GM19438 (cell line): Measurements from ENCODE around the gene BLCAP.

Source experiments
- ATAC-seq: cut with Tn5 transposase; IDR thresholded peaks from one replicate; pipeline ENCODE4 v1.9.1; 2021; ENCODE audit warnings: low read depth; ENCODE audit not compliant: unreplicated experiment

BLCAP gene

GRCh38 chr20:37530696-37531095 is 3.0 kb upstream of the BLCAP start:
- no peak for ATAC-seq

- no peak for ATAC-seq
These were observed 2.4 kb upstream of the BLCAP start for GRCh38 chr20:37529968-37530600.

DNA sequence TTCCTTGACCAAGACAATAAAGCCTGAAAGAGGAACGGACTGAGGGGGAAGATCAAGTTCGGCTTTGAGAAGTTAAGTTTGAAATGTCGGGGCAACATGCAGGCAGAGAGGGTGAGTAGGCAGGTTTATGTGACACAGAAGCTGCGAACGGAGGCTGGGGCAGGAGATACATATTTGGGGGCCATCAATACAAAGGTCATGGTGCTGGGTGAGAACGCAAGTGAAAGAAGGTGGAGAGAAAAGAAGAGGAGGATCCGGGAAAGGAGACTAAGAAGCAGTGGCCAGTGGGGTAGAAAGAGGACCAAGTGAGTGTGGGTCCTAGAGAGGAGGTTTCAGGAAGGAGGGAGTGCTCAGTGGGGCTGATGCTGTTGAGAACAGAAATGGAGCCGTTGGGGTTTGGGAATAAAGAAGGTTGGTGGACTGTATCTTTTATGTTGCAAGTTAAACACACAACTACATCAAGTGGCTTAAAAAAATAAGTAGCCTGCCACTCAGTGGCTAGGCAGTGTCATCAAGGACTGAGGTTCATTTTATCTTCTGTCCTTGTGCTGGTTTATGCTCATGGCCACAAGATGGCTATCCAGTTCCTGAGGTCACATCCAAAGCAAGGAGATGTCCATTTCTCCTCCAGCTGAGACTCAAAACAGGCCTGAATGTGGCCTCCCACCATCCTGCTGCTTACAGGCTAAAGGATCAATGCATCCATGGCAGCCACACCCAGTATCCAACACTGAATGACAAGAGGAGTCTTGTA is 1.7 kb upstream of the BLCAP start:
- ATAC-seq = no peak

DNA sequence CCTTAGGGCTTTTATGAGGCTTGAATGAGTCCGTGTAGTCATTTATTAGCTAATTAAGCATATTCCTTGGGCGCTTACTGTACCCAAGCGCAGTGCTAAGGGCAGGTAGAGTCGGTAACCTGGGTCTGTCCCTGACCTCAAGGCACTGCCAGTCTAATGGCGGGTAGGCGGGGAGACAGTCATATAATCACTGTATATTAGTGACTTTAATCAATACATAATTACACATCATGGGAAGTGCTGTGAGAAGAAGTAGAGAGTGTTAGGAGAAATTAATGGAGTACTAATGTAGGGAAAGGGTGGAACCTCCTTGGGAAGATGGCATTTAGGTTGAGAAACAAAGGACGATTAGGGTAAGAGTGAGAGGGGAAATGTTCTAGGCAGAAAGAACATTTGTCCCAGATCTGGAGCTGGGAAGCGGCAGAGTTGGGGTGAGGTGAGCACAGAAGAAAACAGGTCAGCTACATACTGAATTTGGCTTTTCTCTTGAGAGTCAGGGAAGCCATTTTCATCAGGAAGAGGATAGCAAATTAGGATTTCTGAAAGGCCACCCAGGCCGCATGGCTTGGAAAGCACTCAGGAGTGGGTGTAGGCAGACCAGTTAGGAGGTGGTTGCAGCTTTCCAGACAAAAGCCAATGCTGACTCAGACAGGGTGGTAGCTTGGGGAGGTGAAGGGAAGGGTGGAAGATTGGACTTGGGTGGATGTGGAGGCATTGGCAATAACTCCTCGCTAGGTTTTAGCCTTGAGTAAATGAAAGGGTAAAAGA is 954 bp upstream of the BLCAP start:
- no peak for ATAC-seq

- no peak for ATAC-seq
These were observed 638 bp downstream of the BLCAP start for GRCh38 chr20:37526839-37527637.

DNA sequence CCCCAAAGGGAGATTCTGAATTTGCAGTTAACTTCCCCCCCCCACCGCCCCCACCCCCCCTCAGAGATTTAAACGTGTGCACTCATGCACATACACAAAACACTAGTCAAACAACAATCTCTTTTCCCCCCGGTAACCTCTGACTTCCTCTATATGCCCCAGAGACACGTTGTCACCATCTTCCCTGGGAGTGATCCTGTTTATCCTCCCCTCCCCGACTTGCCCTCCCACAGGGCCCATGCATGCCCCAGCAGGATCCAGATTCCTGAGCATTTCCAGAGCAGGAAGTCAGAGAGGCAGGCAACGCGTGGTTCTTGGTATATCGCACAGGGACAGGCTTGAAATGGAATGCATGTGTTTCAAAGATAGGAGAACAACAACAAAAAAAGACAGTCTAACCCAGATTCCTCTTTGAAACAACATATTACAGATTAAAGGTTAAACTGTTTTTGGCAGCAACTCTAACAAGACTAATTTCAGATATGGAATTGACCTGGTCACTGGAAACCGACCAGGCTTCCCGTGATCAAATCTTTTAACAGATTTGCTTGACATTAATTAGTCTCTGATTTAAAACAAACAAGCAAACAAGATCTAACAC is 1.3 kb downstream of the BLCAP start:
- no peak for ATAC-seq

DNA sequence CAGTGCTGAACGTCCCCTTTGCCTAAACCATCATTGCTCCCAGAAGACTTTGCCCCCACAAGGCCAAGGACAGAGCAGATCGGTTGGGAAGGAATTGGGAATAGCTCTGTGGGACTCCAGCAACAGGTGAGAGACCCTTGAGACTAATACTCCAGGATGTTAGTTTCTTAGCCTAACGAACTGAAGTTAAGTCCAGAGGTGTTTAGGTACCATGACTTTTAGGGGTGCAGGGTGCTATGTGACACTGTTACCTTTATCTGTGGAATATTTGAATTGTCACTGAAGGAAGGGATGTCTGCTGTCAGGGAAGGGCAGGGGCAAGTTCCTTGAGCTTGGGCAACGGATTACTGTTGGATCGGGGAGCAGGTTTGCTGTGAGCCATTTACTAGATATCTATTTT is 1.9 kb downstream of the BLCAP start:
- ATAC-seq = no peak

GRCh38 chr20:37524859-37525708 is 2.6 kb downstream of the BLCAP start:
- no peak for ATAC-seq

DNA sequence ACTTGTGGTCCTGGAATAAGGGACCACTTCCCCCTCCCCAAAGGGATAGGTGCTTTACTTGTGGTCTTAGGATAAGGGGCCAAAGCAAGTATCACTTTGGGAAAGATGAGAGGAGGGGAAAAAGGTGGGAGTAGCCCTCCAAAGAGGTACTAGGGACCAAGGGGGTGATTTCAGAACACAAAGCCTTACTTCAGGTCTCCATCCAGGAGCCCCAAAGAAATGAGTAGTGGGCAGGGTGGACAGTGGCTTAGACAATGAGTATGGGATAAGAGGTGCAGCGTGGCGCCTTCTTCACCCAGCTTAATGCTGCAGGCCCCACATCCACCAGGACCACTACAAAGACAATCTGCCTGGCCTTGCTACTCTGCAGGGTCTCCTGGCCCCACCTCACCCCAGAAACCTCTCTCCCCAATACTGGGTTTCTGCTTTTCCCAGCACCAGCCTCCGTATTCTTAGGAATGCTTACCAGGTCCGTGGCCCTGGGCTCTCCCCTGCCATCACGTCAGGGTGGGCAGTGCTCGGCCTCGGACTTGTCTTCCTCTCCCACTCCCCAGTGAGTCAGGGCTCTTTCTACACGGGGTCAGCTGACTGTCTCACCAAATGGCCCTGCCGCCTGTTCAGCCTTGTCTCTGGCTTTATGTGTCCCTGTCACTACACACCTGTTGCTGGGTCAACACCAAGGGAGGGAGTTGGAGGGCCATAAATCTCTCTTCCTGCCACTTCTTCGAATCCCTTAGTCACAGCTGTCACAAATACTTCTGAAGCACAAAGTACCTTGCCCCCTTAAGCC is 3.6 kb downstream of the BLCAP start:
- ATAC-seq = no peak

GRCh38 chr20:37523012-37523391 is 4.7 kb downstream of the BLCAP start:
- ATAC-seq = no peak

DNA sequence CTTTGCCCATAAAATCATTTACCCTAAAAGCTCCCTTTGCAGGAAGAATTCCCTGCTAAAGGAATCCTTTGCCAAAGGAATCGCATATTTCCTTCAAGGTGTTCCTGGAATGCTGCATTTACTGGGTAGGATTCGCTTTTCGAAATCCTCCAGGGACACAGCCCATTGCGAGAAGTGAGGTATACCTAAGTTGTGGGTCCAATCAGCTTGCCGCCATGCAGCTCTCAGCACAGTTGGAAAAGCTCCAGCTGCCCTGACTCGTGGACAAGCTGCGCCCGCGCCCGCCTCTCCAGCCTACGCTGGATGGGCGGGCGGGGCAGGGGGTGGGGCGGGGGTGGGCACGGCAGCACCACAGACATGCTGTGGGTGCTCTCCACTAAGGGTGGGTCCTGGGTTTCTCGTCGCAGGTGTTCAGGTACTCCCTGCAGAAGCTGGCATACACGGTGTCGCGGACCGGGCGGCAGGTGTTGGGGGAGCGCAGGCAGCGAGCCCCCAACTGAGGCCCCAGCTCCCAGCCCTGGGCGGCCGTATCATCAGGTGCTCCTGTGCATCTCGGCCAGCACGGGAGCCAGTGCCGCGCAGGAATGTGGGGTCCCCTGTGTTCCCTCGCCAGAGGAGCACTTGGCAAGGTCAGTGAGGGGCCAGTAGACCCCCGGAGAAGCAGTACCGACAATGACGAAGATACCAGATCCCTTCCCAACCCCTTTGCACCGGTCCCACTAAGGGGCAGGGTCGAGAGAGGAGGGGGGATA is 5.2 kb downstream of the BLCAP start:
- no peak for ATAC-seq

DNA sequence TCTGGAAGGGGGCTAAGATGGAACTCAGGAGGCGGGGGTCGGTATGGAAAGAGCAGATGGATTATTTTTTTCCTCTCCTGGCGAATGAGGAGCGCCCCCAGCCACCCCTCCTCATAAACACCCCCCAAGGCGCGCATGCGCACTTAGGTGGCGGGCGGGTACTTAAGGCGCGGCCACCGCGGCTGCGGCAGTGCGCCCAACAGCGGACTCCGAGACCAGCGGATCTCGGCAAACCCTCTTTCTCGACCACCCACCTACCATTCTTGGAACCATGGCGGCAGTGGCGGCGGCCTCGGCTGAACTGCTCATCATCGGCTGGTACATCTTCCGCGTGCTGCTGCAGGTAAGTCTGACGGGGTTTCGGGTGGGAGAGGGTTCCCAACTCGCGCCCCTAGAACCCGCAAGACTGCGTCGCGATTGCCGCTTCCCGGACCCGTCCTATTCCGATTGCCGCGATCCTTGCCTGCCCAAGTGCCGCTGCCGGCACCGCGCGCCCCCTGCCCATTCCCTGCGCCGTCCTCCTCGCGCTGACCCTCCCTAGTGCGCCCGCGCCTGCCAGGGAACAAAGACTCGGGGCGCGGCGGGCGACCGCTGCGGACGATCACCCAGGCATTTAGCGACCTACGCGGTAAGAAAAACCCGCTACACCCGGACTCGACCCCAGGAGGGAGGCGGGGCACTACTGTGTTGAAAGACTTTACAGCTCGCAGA is 6.5 kb downstream of the BLCAP start, which contains the start of gene NNAT:
TSS of gene NNAT (plus strand) at position 190 of the 711 bp plus-strand sequence. CDS start at position 272, 82 bp downstream.
- ATAC-seq = no peak

DNA sequence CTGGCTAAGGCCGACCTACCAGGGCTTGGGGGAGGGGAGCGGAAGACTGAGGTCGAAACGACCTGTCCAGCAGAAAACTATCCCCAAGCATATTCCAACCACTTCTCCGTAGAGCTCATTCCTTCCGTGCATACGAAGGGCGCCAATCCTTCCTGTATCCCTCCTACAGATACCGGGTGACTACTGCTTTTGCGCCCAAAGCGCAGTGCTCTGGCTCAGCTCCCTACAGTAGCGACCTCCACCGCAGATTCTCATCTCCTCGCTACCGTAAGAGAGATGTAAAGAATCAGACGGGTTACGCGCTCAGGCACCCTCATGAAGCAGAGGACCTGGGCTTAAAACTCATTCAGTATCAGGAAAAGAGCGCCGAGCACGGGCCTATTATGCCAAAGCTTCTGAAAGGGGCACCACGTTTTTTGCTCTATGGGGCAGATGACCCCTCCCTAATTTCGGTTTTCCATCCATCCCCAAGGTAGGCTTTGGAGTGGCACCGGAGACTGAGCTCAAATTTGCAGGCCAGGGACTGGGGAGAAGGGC is 7.2 kb downstream of the BLCAP start:
- no peak for ATAC-seq

DNA sequence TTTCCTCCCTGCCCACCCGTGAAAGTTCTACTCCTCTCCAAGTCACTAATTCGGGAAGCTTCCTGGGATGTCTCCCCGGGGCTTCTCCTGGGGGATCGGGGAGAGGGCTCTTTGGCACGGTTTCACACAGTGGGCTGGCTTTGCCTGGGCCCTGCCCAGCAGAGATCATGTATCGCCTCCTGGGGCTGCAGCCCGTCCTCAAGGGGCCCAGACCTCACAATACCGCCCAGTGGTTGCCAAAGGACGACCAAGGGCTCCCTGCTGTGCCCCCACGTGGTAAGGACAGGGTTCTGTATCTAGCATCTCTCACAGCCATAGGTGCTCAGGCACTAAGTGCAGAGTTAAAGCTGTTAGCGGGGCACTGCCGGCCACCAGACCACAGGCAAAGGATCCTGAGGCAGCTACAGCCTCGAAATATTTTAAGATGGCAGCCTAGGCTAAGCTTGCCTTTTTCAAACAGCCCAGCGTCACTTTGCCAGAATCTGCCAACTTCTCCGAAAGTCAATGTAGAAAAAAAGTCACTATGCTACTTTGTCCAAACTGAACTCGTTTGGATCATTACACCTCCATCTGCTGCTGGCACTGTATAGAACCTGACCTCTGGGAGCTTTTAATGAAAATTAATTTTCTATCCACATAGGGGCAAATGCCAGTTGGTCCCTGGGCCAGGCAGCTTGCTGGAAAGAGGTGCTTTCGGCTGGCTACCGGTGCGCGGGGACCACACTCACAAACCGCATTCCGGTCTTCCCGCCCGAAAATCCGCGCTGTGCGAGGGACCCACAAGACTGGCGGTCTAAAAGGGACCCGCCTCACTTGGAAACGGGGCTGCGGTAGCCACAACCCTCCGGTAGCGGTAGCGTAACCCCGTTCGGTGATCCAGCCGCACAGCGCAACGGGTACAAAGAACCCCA is 7.9 kb downstream of the BLCAP start:
- no peak for ATAC-seq

DNA sequence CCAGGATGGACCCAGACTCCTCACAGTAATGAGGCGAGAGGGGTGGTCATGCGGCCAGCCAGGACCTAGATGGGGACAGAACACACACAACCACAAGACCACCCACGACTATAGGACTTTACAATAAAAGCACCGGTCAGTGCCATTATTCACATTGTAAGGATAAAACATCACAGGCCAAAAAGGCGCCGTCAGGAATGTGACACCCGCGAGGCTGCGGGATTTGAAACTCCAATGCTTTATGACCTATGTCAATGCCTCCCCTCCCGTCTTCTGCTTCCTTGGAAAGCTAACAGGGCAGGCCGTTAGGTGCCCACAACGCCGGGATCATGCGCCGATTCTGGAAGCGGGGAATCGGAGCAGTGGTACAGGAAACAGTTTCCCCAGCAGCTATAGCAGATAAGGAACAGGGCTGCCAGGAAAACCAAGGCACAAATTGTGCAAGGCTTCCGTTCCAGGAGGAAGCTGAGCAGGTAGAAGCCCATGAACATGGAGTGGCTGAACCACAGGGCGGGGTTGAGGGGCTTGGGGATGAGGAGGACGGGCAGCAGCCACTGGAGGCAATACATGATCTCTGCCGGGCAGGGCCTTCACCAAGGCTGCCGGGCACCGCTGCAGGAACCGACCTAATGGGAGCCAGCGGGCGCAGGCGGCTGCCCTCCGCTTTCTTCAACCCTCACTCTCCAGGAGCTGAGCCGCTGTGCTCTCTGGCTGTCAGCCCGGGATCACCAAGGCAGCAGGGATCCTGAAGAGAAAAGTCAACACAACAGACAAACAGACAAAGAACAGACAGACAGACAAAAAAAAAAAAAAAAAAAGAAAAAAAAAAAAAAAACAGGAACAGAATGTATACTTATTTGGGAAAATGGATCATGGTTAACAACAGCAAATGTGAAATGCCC is 8.8 kb downstream of the BLCAP start:
- no peak for ATAC-seq
